ENCODE measurements around the gene CERS2. TPM values are rescaled to one million over a fixed set of nuclear protein-coding genes. Genes with fewer than 3 reads are reported as not detected.

CERS2 gene, protein sequence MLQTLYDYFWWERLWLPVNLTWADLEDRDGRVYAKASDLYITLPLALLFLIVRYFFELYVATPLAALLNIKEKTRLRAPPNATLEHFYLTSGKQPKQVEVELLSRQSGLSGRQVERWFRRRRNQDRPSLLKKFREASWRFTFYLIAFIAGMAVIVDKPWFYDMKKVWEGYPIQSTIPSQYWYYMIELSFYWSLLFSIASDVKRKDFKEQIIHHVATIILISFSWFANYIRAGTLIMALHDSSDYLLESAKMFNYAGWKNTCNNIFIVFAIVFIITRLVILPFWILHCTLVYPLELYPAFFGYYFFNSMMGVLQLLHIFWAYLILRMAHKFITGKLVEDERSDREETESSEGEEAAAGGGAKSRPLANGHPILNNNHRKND
- 100 to 1,000 TPM; 122 to 129 (median 127) TPM for total RNA-seq
- total RNA-seq (2013), result 95.1 TPM

DNA sequence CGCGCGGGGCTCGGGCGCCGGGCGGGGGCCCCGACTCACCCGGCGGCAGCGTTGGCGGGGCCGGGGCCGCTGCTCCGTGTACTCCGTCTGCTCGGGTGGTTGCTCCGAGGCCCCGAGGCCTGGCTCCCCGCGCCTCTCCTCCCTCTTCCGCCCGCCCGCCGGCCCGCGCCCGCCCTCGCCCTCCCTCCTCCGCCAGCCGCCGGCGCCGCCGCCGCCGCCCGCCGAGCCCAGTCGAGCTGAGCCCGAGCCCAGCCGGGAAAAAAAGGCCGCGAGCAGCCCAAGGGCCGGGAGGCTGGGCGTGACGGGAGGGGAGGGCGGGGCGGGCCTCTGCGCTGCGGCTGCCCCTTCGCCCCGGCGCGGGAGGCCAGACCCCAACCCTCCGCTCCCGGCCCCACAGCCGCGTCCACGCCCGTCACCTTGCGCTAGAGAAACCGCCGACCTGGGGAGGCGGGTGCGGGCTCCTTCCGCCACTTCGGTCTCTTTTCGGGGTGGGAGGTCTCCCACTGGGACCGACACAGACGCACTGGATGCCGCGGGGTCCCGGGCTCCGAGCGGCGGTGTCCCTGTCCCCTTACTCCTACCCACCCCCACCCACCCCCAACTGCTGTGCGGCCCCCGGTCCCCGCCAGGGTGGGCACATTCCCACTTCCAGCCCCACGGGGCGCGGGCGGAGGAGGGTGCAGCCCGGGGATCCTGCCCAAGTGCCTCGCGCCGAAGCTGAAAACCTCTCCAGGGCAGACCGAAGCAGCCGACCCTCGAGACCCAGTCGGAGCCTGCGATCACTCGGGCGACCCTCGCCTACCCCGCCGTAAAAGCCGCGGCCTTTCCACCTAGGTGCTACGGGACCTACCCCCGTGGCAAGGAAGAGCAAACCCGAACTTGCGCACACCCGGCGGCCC, at the start of gene CERS2:
CERS2 (minus strand) TSS at position 256 of the 899 bp plus-strand sequence. CDS start 5,745 bp downstream, outside the sequence.
- peak within 1 kb of the TSS; percentile 86 to 88 for H3K27ac Mint-ChIP-seq
- H3K4me1 ChIP-seq (ENCODE audit: control insufficient read depth, insufficient read depth, low read length), result peaks cover 72% of the 10 kb centered on the region
- peak within 1 kb of the TSS; percentile 86 for H3K4me3 ChIP-seq (ENCODE audit: low read length)
- H3K27me3 Mint-ChIP-seq (ENCODE audit: low read depth in 2 of 2), result no peaks in the 10 kb centered on the region
- 4% methylated on average over 106 of the region's 106 CpGs for WGBS (ENCODE audit: insufficient coverage)
- H3K9me3 ChIP-seq (ENCODE audit: control insufficient read depth, insufficient read depth, low read length), result no peaks in the 10 kb centered on the region
- peak within 1 kb of the TSS; percentile 70 for H3K27ac ChIP-seq (ENCODE audit: low read length)
- H3K9me3 Mint-ChIP-seq, result no peaks in the 10 kb centered on the region
- H3K36me3 Mint-ChIP-seq, result no peaks in the 10 kb centered on the region
- peak within 1 kb of the TSS; percentile 86 for H3K4me3 Mint-ChIP-seq
- peaks cover 55 to 57% of the 10 kb centered on the region in 2 donors for H3K4me1 Mint-ChIP-seq
- no peaks in the 10 kb centered on the region for H3K27me3 ChIP-seq (ENCODE audit: control insufficient read depth, insufficient read depth, low read length)
- intact Hi-C loops (cut with micrococcal nuclease), result loop anchor here (5.0 kb wide), 1 partner anchor 182 kb away; the partner anchor contains the start of gene TNFAIP8L2
- TF ChIP-seq, protein P1, sequence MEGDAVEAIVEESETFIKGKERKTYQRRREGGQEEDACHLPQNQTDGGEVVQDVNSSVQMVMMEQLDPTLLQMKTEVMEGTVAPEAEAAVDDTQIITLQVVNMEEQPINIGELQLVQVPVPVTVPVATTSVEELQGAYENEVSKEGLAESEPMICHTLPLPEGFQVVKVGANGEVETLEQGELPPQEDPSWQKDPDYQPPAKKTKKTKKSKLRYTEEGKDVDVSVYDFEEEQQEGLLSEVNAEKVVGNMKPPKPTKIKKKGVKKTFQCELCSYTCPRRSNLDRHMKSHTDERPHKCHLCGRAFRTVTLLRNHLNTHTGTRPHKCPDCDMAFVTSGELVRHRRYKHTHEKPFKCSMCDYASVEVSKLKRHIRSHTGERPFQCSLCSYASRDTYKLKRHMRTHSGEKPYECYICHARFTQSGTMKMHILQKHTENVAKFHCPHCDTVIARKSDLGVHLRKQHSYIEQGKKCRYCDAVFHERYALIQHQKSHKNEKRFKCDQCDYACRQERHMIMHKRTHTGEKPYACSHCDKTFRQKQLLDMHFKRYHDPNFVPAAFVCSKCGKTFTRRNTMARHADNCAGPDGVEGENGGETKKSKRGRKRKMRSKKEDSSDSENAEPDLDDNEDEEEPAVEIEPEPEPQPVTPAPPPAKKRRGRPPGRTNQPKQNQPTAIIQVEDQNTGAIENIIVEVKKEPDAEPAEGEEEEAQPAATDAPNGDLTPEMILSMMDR (IDR thresholded peaks at IDR 0.05), result no peak
- peak; percentile 69 to 83 (median 80) for ATAC-seq
- no peaks in the 10 kb centered on the region for H3K36me3 ChIP-seq (ENCODE audit: control insufficient read depth, insufficient read depth, low read length)
- peak; percentile 71 to 88 for DNase-seq

DNA sequence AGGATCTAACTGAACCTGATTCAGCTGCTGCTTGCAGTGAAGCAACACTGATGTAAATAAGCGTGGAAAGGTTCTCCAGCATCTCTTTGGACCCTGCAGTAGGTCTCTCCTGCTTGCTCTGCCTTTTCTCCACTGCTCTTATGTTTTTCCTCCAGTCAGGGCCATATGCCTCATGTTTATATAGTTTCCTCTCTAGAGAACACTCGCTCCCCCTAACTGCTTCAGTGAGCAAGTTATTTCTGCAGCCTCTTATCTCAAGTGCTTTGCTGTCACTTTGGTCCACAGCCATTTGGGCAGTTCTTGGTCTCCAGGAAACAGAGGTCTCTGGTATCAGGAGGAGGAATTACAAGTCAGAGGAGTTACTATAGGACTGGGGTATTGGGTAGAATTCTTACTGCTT, 38.9 kb upstream of the CERS2 start:
- no peaks in the 10 kb centered on the region for H3K36me3 Mint-ChIP-seq
- H3K9me3 ChIP-seq (ENCODE audit: control insufficient read depth, insufficient read depth, low read length), result no peaks in the 10 kb centered on the region
- peaks cover 6% of the 10 kb centered on the region for H3K36me3 ChIP-seq (ENCODE audit: control insufficient read depth, insufficient read depth, low read length)
- intact Hi-C loops (cut with micrococcal nuclease), result no loop called here
- no peak overlapping the region for H3K4me3 Mint-ChIP-seq
- H3K27ac Mint-ChIP-seq, result no peak overlapping the region
- no peaks in the 10 kb centered on the region for H3K27me3 Mint-ChIP-seq (ENCODE audit: low read depth in 2 of 2)
- H3K4me1 ChIP-seq (ENCODE audit: control insufficient read depth, insufficient read depth, low read length), result peaks cover 10% of the 10 kb centered on the region
- no peak for ATAC-seq
- no peak overlapping the region for H3K27ac ChIP-seq (ENCODE audit: low read length)
- TF ChIP-seq, protein P1 (IDR thresholded peaks at IDR 0.05), result no peak
- WGBS (ENCODE audit: insufficient coverage), result 75% methylated on average over 2 of the region's 2 CpGs
- no peak for DNase-seq
- peaks cover 18 to 26% of the 10 kb centered on the region in 2 donors for H3K4me1 Mint-ChIP-seq
- H3K9me3 Mint-ChIP-seq, result no peaks in the 10 kb centered on the region
- H3K27me3 ChIP-seq (ENCODE audit: control insufficient read depth, insufficient read depth, low read length), result no peaks in the 10 kb centered on the region
- H3K4me3 ChIP-seq (ENCODE audit: low read length), result no peak overlapping the region

DNA sequence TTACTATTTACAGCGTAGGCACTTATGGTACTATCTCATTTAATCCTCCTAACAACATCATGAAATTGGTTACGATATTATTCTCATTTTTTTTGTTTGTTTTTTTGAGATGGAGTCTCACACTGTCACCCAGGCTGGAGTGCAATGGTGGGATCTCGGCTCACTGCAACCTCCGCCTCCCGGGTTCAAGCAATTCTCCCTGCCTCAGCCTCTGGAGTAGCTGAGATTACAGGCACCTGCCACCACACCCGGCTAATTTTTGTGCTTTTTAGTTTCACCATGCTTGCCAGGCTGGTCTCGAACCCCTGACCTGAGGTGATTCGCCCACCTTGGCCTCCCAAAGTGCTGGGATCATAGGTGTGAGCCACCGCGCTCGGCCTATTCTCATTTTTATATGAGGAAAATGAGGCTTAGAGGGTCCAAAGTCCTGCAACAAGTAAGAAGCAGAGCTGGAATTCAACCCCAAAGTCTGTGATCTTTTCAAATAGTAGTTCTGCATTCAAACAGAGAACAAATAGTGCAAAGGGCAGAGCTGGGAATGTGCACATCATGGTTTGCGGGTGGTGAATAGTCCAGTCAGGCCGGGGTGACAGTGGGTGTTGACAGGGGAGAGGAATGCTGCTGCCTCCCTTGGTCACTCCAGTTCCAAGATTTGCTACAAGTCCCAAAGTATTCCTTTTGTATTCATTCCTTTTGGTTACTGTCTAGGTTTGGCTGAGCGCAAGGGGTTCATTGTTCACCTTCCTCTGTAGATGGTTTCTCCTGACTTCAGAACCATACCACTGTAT, 38.2 kb upstream of the CERS2 start:
- Mint-ChIP-seq H3K4me1 (peaks cover 24 to 33% of the 10 kb centered on the region in 2 donors), H3K4me3 (no peak overlapping the region), H3K27ac (no peak overlapping the region), H3K36me3 (no peaks in the 10 kb centered on the region), H3K9me3 (no peaks in the 10 kb centered on the region), H3K27me3 (ENCODE audit: low read depth in 2 of 2) (no peaks in the 10 kb centered on the region)
- no peak overlapping the region for H3K4me3 ChIP-seq (ENCODE audit: low read length)
- ATAC-seq (no peak), DNase-seq (no peak)
- H3K9me3 ChIP-seq (ENCODE audit: control insufficient read depth, insufficient read depth, low read length), result no peaks in the 10 kb centered on the region
- peaks cover 12% of the 10 kb centered on the region for H3K4me1 ChIP-seq (ENCODE audit: control insufficient read depth, insufficient read depth, low read length)
- no peak overlapping the region for H3K27ac ChIP-seq (ENCODE audit: low read length)
- intact Hi-C loops (cut with micrococcal nuclease), result no loop called here
- TF ChIP-seq, protein P1 (IDR thresholded peaks at IDR 0.05), result no peak
- 96% methylated on average over 13 of the region's 14 CpGs for WGBS (ENCODE audit: insufficient coverage)
- no peaks in the 10 kb centered on the region for H3K27me3 ChIP-seq (ENCODE audit: control insufficient read depth, insufficient read depth, low read length)
- H3K36me3 ChIP-seq (ENCODE audit: control insufficient read depth, insufficient read depth, low read length), result peaks cover 3% of the 10 kb centered on the region

All from natural killer cell (primary cell).